GOT3 (cell line): ENCODE results near the gene PAQR3.

Experiments
- DNase-seq: peaks from one replicate; lab custom pipeline; 2025; ENCODE audit warnings: mixed read lengths; lab: John Stamatoyannopoulos, UW

Gene PAQR3

GRCh38 chr4:78938868-78939666, at the start of gene PAQR3:
Gene PAQR3, minus strand, starts transcription at chr4:78939438. Its CDS starts 214 bp downstream, at chr4:78939224.
- DNase-seq, result peak; percentile 61

GRCh38 chr4:78987683-78988082, 48.4 kb upstream of the PAQR3 start:
- no peak for DNase-seq

- DNase-seq, result no peak
Measured at GRCh38 chr4:78984593-78984992, 45.4 kb upstream of the PAQR3 start.

GRCh38 chr4:78975865-78976264, 36.6 kb upstream of the PAQR3 start:
- DNase-seq, result no peak

GRCh38 chr4:78971776-78972175, 32.5 kb upstream of the PAQR3 start:
- no peak for DNase-seq

GRCh38 chr4:78971326-78971725, 32.1 kb upstream of the PAQR3 start:
- DNase-seq, result no peak

- no peak for DNase-seq
Measured at GRCh38 chr4:78962597-78963115, 23.4 kb upstream of the PAQR3 start.

- DNase-seq, result no peak
Measured at GRCh38 chr4:78960926-78961325, 21.7 kb upstream of the PAQR3 start.

GRCh38 chr4:78956975-78957374, 17.7 kb upstream of the PAQR3 start:
- DNase-seq, result no peak

- DNase-seq, result no peak
Measured at GRCh38 chr4:78953769-78954666, 14.8 kb upstream of the PAQR3 start.

GRCh38 chr4:78953231-78953630, 14.0 kb upstream of the PAQR3 start:
- no peak for DNase-seq

GRCh38 chr4:78951862-78952472, 12.7 kb upstream of the PAQR3 start:
- no peak for DNase-seq

- no peak for DNase-seq
Measured at GRCh38 chr4:78949735-78950134, 10.5 kb upstream of the PAQR3 start.

GRCh38 chr4:78945651-78946179, 6.5 kb upstream of the PAQR3 start:
- DNase-seq, result no peak

- no peak for DNase-seq
Measured at GRCh38 chr4:78944381-78944780, 5.1 kb upstream of the PAQR3 start.

- DNase-seq, result no peak
Measured at GRCh38 chr4:78940752-78941151, 1.5 kb upstream of the PAQR3 start.

GRCh38 chr4:78939667-78940008, 400 bp upstream of the PAQR3 start:
- DNase-seq, result no peak

GRCh38 chr4:78938474-78938867, 767 bp downstream of the PAQR3 start:
- DNase-seq, result no peak

GRCh38 chr4:78937837-78938236, 1.4 kb downstream of the PAQR3 start:
- no peak for DNase-seq

GRCh38 chr4:78936989-78937388, 2.2 kb downstream of the PAQR3 start:
- DNase-seq, result no peak

- DNase-seq, result no peak
Measured at GRCh38 chr4:78930016-78930629, 9.1 kb downstream of the PAQR3 start.

GRCh38 chr4:78928835-78929234, 10.4 kb downstream of the PAQR3 start:
- DNase-seq, result no peak
